ENCODE measurements around the gene SLCO3A1. TPM values are rescaled to one million over a fixed set of nuclear protein-coding genes. Genes with fewer than 3 reads are reported as not detected.

SLCO3A1 gene
- total and polyA plus RNA-seq, 4 donors, result 1.6 to 3.6 (median 2.4) TPM

DNA sequence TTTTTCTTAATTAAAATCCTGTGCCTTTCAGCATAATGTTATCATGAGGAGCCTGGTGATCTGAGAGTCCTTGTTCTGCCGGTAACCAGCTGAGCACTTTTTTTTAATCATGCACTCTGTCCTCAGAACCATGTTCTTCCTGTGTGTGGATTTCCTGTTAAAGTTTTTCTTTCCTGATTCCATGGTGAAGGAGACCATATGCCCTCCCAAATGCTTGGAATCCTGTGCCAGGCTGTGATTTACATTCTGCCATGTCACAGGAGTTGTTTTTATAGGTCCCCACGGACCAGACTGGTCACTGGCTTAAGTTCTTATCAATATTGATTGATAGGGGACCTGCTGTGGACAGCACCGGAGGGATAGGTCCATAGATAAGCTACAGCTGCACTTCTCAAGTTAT lies 257.8 kb downstream of the SLCO3A1 start:
- no peak for DNase-seq (ENCODE audit: low spot score)
- no peak overlapping the region for H3K9ac ChIP-seq (ENCODE audit: low read depth in 1 of 2, low read length in 2 of 2)
- H3K27ac ChIP-seq (ENCODE audit: low read depth in 1 of 2, low read length in 2 of 2), result no peak overlapping the region
- H3K27me3 ChIP-seq (ENCODE audit: control insufficient read depth in 4 of 4, insufficient read depth in 4 of 4, low read length in 3 of 4), result no peaks in the 10 kb centered on the region
- H3K36me3 ChIP-seq (ENCODE audit: control insufficient read depth in 4 of 4, insufficient read depth in 3 of 4, low read depth in 1 of 4, low read length in 3 of 4), result no peaks in the 10 kb centered on the region
- H3K4me3 ChIP-seq (ENCODE audit: low read depth in 1 of 3, low read length in 3 of 3), result no peak overlapping the region
- no peaks in the 10 kb centered on the region for H3K9me3 ChIP-seq (ENCODE audit: control insufficient read depth in 4 of 4, low read length in 3 of 4)
- 62% methylated on average over 3 of the region's 3 CpGs for WGBS
- TF ChIP-seq MAX (IDR thresholded peaks at IDR 0.05) (no peak), HNF4A (conservative IDR thresholded peaks at IDR 0.05) (no peak), REST (IDR thresholded peaks at IDR 0.05) (no peak), TAF1 (conservative IDR thresholded peaks at IDR 0.05) (no peak), EGR1 (IDR thresholded peaks at IDR 0.05; ENCODE audit: low read depth in 2 of 2) (no peak), RAD21 (IDR thresholded peaks at IDR 0.05) (no peak), HNF4G (IDR thresholded peaks at IDR 0.05) (no peak), NR2F2 (IDR thresholded peaks at IDR 0.05) (no peak), JUND (IDR thresholded peaks at IDR 0.05) (no peak), FOXA2 (IDR thresholded peaks at IDR 0.05) (no peak), RXRA (IDR thresholded peaks at IDR 0.05) (no peak), YY1 (IDR thresholded peaks at IDR 0.05) (no peak), FOXA1 (IDR thresholded peaks at IDR 0.05) (no peak), SP1 (IDR thresholded peaks at IDR 0.05) (no peak), GABPA (IDR thresholded peaks at IDR 0.05 in 1 of 2, conservative IDR thresholded peaks at IDR 0.05 in 1 of 2) (no peak)
- TF ChIP-seq, protein P1, sequence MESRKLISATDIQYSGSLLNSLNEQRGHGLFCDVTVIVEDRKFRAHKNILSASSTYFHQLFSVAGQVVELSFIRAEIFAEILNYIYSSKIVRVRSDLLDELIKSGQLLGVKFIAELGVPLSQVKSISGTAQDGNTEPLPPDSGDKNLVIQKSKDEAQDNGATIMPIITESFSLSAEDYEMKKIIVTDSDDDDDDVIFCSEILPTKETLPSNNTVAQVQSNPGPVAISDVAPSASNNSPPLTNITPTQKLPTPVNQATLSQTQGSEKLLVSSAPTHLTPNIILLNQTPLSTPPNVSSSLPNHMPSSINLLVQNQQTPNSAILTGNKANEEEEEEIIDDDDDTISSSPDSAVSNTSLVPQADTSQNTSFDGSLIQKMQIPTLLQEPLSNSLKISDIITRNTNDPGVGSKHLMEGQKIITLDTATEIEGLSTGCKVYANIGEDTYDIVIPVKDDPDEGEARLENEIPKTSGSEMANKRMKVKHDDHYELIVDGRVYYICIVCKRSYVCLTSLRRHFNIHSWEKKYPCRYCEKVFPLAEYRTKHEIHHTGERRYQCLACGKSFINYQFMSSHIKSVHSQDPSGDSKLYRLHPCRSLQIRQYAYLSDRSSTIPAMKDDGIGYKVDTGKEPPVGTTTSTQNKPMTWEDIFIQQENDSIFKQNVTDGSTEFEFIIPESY (IDR thresholded peaks at IDR 0.05), result no peak
- TF ChIP-seq, protein P2, sequence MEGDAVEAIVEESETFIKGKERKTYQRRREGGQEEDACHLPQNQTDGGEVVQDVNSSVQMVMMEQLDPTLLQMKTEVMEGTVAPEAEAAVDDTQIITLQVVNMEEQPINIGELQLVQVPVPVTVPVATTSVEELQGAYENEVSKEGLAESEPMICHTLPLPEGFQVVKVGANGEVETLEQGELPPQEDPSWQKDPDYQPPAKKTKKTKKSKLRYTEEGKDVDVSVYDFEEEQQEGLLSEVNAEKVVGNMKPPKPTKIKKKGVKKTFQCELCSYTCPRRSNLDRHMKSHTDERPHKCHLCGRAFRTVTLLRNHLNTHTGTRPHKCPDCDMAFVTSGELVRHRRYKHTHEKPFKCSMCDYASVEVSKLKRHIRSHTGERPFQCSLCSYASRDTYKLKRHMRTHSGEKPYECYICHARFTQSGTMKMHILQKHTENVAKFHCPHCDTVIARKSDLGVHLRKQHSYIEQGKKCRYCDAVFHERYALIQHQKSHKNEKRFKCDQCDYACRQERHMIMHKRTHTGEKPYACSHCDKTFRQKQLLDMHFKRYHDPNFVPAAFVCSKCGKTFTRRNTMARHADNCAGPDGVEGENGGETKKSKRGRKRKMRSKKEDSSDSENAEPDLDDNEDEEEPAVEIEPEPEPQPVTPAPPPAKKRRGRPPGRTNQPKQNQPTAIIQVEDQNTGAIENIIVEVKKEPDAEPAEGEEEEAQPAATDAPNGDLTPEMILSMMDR (IDR thresholded peaks at IDR 0.05; ENCODE audit: low read depth, low read length, missing input control), result no peak
- TF ChIP-seq, protein P3, sequence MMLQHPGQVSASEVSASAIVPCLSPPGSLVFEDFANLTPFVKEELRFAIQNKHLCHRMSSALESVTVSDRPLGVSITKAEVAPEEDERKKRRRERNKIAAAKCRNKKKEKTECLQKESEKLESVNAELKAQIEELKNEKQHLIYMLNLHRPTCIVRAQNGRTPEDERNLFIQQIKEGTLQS (IDR thresholded peaks at IDR 0.05), result no peak
- peaks cover 0 to 7% (median under 1%) of the 10 kb centered on the region in 4 donors for H3K4me1 ChIP-seq (ENCODE audit: control insufficient read depth in 4 of 4, insufficient read depth in 4 of 4, low read length in 3 of 4)
